KMS-11 (cell line): ENCODE results near the gene DNAJC17.

Experiments
- H2AFZ ChIP-seq: fragments of 200-600 bp; sonication (generic); 2 replicates; pipeline ENCODE4 v1.6.1; 2016; ENCODE audit warnings: antibody characterized with exemption, mixed run types, low read depth
- H3K27ac ChIP-seq: fragments of 200-600 bp; sonication (generic); 2 replicates; pipeline ENCODE4 v1.6.1; 2016; ENCODE audit warnings: mild to moderate bottlenecking, mixed run types
- H3K27me3 ChIP-seq: fragments of 200-600 bp; sonication (generic); 2 replicates; pipeline ENCODE4 v1.6.1; 2017; ENCODE audit warnings: mild to moderate bottlenecking, low read depth, mixed run types, moderate library complexity; ENCODE audit not compliant: insufficient read depth
- H3K36me3 ChIP-seq: fragments of 200-600 bp; sonication (generic); 2 replicates; pipeline ENCODE4 v1.6.1; 2017; ENCODE audit warnings: mild to moderate bottlenecking, mixed run types; ENCODE audit not compliant: insufficient read depth
- H3K4me1 ChIP-seq: fragments of 200-600 bp; sonication (generic); 2 replicates; pipeline ENCODE4 v1.6.1; 2016; ENCODE audit warnings: mild to moderate bottlenecking, low read depth, mixed run types; ENCODE audit not compliant: poor library complexity, severe bottlenecking
- H3K4me2 ChIP-seq: fragments of 200-600 bp; sonication (generic); 2 replicates; pipeline ENCODE4 v1.7.0; 2016; ENCODE audit warnings: mild to moderate bottlenecking, mixed run types
- H3K4me3 ChIP-seq: fragments of 200-600 bp; sonication (generic); IDR thresholded peaks from 2 replicates; pipeline ENCODE4 v1.6.1; 2017; ENCODE audit warnings: low read depth, low read length, mixed read lengths; ENCODE audit not compliant: insufficient read depth
- H3K79me2 ChIP-seq: fragments of 200-600 bp; sonication (generic); 2 replicates; pipeline ENCODE4 v1.6.1; 2016; ENCODE audit warnings: low read depth, mixed run types; ENCODE audit not compliant: insufficient read depth
- H3K9ac ChIP-seq: fragments of 200-600 bp; sonication (generic); 2 replicates; pipeline ENCODE4 v1.6.1; 2016; ENCODE audit warnings: mild to moderate bottlenecking, mixed run types
- H4K20me1 ChIP-seq: fragments of 200-600 bp; sonication (generic); 2 replicates; pipeline ENCODE4 v1.6.1; 2016; ENCODE audit warnings: mild to moderate bottlenecking, mixed run types; ENCODE audit not compliant: insufficient read depth
- TF ChIP-seq, protein P1 (sequence below): fragments of 200-600 bp; sonication (generic); conservative IDR thresholded peaks from 2 replicates; pipeline ENCODE4 v1.6.1; 2017; ENCODE audit warnings: low read depth, mild to moderate bottlenecking, antibody characterized with exemption, low read length, moderate library complexity, mixed read lengths

DNAJC17 gene

DNA sequence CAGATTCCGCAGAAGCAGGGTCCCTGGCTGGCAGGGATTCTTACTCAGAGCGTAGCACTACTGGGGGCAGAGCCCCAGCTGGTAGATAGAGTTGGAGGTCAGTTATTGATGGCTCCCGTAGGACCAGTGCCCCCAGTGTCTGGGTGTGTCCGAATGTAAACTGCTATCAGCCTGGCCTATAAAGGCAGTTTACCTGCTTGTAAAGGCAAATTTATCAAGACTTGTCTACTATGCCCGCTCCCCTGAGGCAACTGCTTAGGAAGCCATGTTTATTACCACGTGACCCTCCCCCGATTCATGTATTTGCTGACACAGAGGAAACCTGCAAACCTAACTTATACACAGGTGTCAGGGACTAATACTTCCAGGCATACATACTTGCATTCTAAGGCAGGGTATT is 21.8 kb upstream of the DNAJC17 start:
- Histone ChIP-seq H3K27me3 (no peaks in the 10 kb centered on the region), H3K4me3 (no peak overlapping the region), H3K9ac (no peak overlapping the region), H3K36me3 (no peaks in the 10 kb centered on the region), H3K4me2 (no peak overlapping the region), H3K4me1 (peaks cover 21% of the 10 kb centered on the region), H4K20me1 (no peaks in the 10 kb centered on the region), H3K27ac (no peak overlapping the region), H2AFZ (no peak overlapping the region), H3K79me2 (no peaks in the 10 kb centered on the region)
- TF ChIP-seq, protein P1, sequence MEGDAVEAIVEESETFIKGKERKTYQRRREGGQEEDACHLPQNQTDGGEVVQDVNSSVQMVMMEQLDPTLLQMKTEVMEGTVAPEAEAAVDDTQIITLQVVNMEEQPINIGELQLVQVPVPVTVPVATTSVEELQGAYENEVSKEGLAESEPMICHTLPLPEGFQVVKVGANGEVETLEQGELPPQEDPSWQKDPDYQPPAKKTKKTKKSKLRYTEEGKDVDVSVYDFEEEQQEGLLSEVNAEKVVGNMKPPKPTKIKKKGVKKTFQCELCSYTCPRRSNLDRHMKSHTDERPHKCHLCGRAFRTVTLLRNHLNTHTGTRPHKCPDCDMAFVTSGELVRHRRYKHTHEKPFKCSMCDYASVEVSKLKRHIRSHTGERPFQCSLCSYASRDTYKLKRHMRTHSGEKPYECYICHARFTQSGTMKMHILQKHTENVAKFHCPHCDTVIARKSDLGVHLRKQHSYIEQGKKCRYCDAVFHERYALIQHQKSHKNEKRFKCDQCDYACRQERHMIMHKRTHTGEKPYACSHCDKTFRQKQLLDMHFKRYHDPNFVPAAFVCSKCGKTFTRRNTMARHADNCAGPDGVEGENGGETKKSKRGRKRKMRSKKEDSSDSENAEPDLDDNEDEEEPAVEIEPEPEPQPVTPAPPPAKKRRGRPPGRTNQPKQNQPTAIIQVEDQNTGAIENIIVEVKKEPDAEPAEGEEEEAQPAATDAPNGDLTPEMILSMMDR = no peak

DNA sequence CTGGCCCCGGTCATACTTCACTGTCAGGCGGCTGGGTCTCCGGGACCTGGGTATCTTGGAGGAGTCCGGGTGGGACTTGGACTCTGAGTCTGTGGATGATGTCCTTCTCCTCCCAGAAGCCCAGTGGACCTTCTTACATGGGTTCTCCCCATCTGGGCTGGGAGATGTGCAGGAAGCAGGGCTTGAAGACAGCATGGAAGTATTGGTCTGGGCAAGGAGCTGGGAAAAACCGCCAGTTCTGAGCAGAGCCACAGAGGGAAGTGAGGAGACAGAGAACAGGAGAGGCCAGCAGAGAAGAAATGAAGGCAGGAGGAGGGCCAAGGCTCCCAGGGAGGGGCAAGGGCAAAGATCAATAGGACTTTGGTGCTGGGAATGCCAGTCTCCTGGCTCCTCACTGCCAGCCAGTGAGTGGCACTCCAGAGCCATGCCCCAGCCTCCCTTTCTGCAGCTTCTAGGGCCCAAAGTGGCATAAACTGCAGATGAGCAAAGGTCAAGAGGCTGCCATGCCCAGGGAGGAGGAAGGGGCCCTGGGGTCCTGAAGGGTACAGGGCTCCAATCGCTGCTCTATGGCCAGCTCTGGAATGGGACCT is 21.3 kb upstream of the DNAJC17 start, which contains the start of gene PPP1R14D:
PPP1R14D (minus strand) TSS at position 262 of the 590 bp plus-strand sequence; CDS start at position 195, 67 bp downstream.
- H3K27ac ChIP-seq = no peak within 1 kb of the TSS
- no peaks in the 10 kb centered on the region for H3K36me3 ChIP-seq
- TF ChIP-seq, protein P1 = no peak
- H3K4me3 ChIP-seq = no peak within 1 kb of the TSS
- no peaks in the 10 kb centered on the region for H4K20me1 ChIP-seq
- H3K4me2 ChIP-seq = no peak within 1 kb of the TSS
- H3K27me3 ChIP-seq = no peaks in the 10 kb centered on the region
- H3K4me1 ChIP-seq = peaks cover 21% of the 10 kb centered on the region
- no peak within 1 kb of the TSS for H3K9ac ChIP-seq
- no peaks in the 10 kb centered on the region for H3K79me2 ChIP-seq
- no peak within 1 kb of the TSS for H2AFZ ChIP-seq

DNA sequence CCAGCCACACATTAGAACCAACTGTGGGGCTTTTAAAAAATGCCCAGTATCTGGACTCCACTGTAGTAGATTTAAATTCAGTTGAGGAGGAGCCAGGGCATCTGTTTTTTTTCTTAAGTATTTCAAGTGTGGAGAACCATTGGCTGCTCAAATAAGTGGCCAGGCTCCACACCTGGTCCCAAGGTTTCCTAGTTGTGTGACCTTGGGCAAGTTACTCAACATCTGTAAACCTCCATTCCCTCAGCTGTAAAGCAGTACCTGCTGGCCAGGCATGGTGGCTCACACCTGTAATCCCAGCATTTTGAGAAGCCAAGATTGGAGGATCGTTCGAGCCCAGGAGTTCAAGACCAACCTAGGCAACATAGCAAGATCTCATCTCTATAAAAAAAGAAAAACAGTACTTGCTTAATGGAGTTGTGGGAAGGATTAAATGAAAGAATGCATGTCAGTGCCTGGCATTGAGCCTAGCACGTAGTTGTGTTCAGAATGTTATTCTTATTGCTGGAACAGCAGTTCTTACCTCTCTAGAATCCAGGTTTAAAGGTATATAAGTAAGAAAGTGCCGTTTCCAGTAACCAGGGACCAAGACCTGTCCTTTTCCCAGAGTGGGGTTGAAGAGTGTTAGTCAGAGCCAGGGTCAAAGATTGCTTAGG is 19.3 kb upstream of the DNAJC17 start:
- H3K4me2 ChIP-seq = no peak overlapping the region
- no peaks in the 10 kb centered on the region for H4K20me1 ChIP-seq
- H3K4me3 ChIP-seq = no peak overlapping the region
- peaks cover 19% of the 10 kb centered on the region for H3K4me1 ChIP-seq
- no peaks in the 10 kb centered on the region for H3K27me3 ChIP-seq
- no peak overlapping the region for H3K9ac ChIP-seq
- H3K27ac ChIP-seq = no peak overlapping the region
- no peaks in the 10 kb centered on the region for H3K36me3 ChIP-seq
- H3K79me2 ChIP-seq = no peaks in the 10 kb centered on the region
- no peak overlapping the region for H2AFZ ChIP-seq
- TF ChIP-seq, protein P1 = no peak

DNA sequence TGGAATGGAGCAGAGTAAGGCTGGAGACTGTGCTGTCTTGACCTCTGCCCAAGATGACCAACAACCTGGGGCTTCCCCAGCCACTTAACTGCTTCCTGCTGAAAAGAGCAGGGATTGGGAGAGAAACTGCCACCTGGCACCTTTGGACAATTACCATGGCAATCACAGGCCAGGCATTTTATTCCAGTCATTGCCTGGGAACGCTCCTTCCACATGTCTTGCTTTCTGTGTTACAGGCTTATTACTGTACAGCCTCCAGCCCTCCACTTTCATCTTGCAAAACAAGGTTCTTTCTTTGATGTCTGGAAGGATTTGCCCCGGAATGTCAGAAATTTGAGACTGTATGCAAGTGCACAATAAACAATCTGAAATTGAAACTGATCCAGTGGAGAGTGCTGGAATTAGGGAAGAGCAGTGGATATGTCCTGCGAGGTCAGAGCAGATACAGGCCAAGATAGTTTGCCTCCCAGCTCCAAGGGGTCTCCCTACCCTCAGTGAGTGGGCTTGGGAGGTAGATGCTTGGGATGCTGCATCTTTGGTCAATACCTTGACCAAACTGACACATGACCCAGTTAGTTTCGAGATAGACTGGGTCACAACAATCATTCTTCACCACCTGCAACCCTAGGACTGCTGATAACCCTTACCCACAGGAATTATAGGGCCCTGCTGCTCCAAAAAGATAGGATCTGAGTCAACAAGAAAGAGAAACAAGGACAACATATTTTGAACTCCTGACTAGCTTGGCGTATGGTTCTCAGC is 18.6 kb upstream of the DNAJC17 start:
- Histone ChIP-seq H3K4me1 (peaks cover 12% of the 10 kb centered on the region), H3K36me3 (no peaks in the 10 kb centered on the region), H3K27ac (no peak overlapping the region), H3K4me2 (no peak overlapping the region), H3K4me3 (no peak overlapping the region), H2AFZ (no peak overlapping the region), H3K27me3 (no peaks in the 10 kb centered on the region), H3K9ac (no peak overlapping the region), H3K79me2 (no peaks in the 10 kb centered on the region), H4K20me1 (no peaks in the 10 kb centered on the region)
- TF ChIP-seq, protein P1 = no peak
